ENCODE measurements around the gene MAP4K4.

MAP4K4 gene

GRCh38 chr2:101693991-101694588 is 3.4 kb upstream of the MAP4K4 start:
- DNase-seq: no peak

GRCh38 chr2:101696272-101697123 is 1.0 kb upstream of the MAP4K4 start:
- DNase-seq: no peak

- DNase-seq: peak; percentile 42
Measured at GRCh38 chr2:101698014-101698843, 722 bp downstream of the MAP4K4 start.

- peak; percentile 29 for DNase-seq
Measured at GRCh38 chr2:101698844-101699754, 1.6 kb downstream of the MAP4K4 start.

GRCh38 chr2:101699755-101700461 is 2.4 kb downstream of the MAP4K4 start:
- DNase-seq: peak; percentile 36

GRCh38 chr2:101704046-101704466 is 6.5 kb downstream of the MAP4K4 start:
- DNase-seq: peak; percentile 37

GRCh38 chr2:101704816-101705578 is 7.5 kb downstream of the MAP4K4 start:
- peak; percentile 26 for DNase-seq

- no peak for DNase-seq
Measured at GRCh38 chr2:101706121-101706818, 8.8 kb downstream of the MAP4K4 start.

GRCh38 chr2:101706819-101707177 is 9.3 kb downstream of the MAP4K4 start:
- no peak for DNase-seq

- no peak for DNase-seq
Measured at GRCh38 chr2:101710036-101710435, 12.5 kb downstream of the MAP4K4 start.

- peak; percentile 45 for DNase-seq
Measured at GRCh38 chr2:101710471-101711318, 13.2 kb downstream of the MAP4K4 start.

- DNase-seq: no peak
Measured at GRCh38 chr2:101714118-101714517, 16.6 kb downstream of the MAP4K4 start.

- DNase-seq: no peak
Measured at GRCh38 chr2:101717071-101717845, 19.8 kb downstream of the MAP4K4 start.

GRCh38 chr2:101718479-101718878 is 21.0 kb downstream of the MAP4K4 start:
- no peak for DNase-seq

GRCh38 chr2:101718993-101719571 is 21.6 kb downstream of the MAP4K4 start:
- peak; percentile 57 for DNase-seq

- DNase-seq: no peak
Measured at GRCh38 chr2:101720732-101721131, 23.2 kb downstream of the MAP4K4 start.

- no peak for DNase-seq
Measured at GRCh38 chr2:101722864-101723263, 25.4 kb downstream of the MAP4K4 start.

Measured in EL (cell line).